Progenitor cell of endocrine pancreas (in vitro differentiated cells): ENCODE results near the gene MAP2K1. TPM values are rescaled to one million over a fixed set of nuclear protein-coding genes. Genes with fewer than 3 reads are reported as not detected.
A peak's percentile ranks its signal among the peaks of the same experiment; 100 is the strongest.

Source experiments
- DNase-seq: peaks from one replicate; pipeline ENCODE4 v3.0.0; 2021; ENCODE audit warnings: low spot score; ENCODE audit not compliant: unreplicated experiment
- H3K27ac Mint-ChIP-seq: 2 replicates; pipeline ENCODE4 v1.8.0; 2021; ENCODE audit warnings: mild to moderate bottlenecking, moderate library complexity, mixed read lengths
- H3K27me3 Mint-ChIP-seq: 2 replicates; pipeline ENCODE4 v1.8.0; 2021; ENCODE audit warnings: mixed read lengths
- H3K36me3 Mint-ChIP-seq: 2 replicates; pipeline ENCODE4 v1.8.0; 2022; ENCODE audit warnings: mixed read lengths; ENCODE audit not compliant: insufficient read depth
- H3K4me1 Mint-ChIP-seq: 2 replicates; pipeline ENCODE4 v1.8.0; 2021; ENCODE audit warnings: low read depth, mixed read lengths
- H3K4me3 Mint-ChIP-seq: 2 replicates; pipeline ENCODE4 v1.8.0; 2021; ENCODE audit warnings: low read depth, mild to moderate bottlenecking, moderate library complexity, mixed read lengths
- H3K9me3 Mint-ChIP-seq: 2 replicates; pipeline ENCODE4 v1.8.0; 2021; ENCODE audit warnings: low read depth, mixed read lengths
- CTCF ChIP-seq: fragments of 200-600 bp; sonication (generic); IDR thresholded peaks from one replicate; pipeline ENCODE4 v1.5.0; 2021; ENCODE audit warnings: antibody characterized with exemption, mild to moderate bottlenecking; ENCODE audit not compliant: unreplicated experiment
- total RNA-seq: library from RNA; stranded (reverse); gene quantifications from 2 replicates; pipeline ENCODE4 v1.2.1, GENCODE V29; 2021

MAP2K1 gene
- total RNA-seq, 1 donor from 2014 or later, result 28.6 TPM

GRCh38 chr15:66387163-66388042 is 691 bp downstream of the MAP2K1 start:
- H3K27ac Mint-ChIP-seq, result peak overlapping the region; percentile 96
- DNase-seq, result peak; percentile 24
- peak; percentile 52 for TF ChIP-seq CTCF
- no peaks in the 10 kb centered on the region for H3K9me3 Mint-ChIP-seq
- peak overlapping the region; percentile 86 for H3K4me3 Mint-ChIP-seq
- peaks cover 1% of the 10 kb centered on the region for H3K36me3 Mint-ChIP-seq
- H3K27me3 Mint-ChIP-seq, result no peaks in the 10 kb centered on the region
- H3K4me1 Mint-ChIP-seq, result peaks cover 10% of the 10 kb centered on the region

GRCh38 chr15:66388043-66388363 is 1.3 kb downstream of the MAP2K1 start:
- TF ChIP-seq CTCF, result no peak
- no peaks in the 10 kb centered on the region for H3K27me3 Mint-ChIP-seq
- no peaks in the 10 kb centered on the region for H3K9me3 Mint-ChIP-seq
- no peak for DNase-seq
- peaks cover 1% of the 10 kb centered on the region for H3K36me3 Mint-ChIP-seq
- peaks cover 10% of the 10 kb centered on the region for H3K4me1 Mint-ChIP-seq
- H3K27ac Mint-ChIP-seq, result peak overlapping the region; percentile 96
- H3K4me3 Mint-ChIP-seq, result peak overlapping the region; percentile 85

GRCh38 chr15:66388576-66388975 is 1.9 kb downstream of the MAP2K1 start:
- Mint-ChIP-seq H3K9me3 (no peaks in the 10 kb centered on the region), H3K4me1 (peaks cover 10% of the 10 kb centered on the region), H3K27ac (no peak overlapping the region), H3K27me3 (no peaks in the 10 kb centered on the region), H3K4me3 (peak overlapping the region; percentile 33), H3K36me3 (peaks cover 1% of the 10 kb centered on the region)
- DNase-seq, result no peak
- TF ChIP-seq CTCF, result no peak

GRCh38 chr15:66389098-66389858 is 2.6 kb downstream of the MAP2K1 start:
- Mint-ChIP-seq H3K36me3 (peaks cover 1% of the 10 kb centered on the region), H3K4me3 (peak overlapping the region; percentile 33), H3K4me1 (peaks cover 10% of the 10 kb centered on the region), H3K9me3 (no peaks in the 10 kb centered on the region), H3K27ac (no peak overlapping the region), H3K27me3 (no peaks in the 10 kb centered on the region)
- no peak for TF ChIP-seq CTCF
- no peak for DNase-seq

GRCh38 chr15:66389859-66390381 is 3.2 kb downstream of the MAP2K1 start:
- Mint-ChIP-seq H3K4me1 (peaks cover 10% of the 10 kb centered on the region), H3K4me3 (peak overlapping the region; percentile 29), H3K27me3 (no peaks in the 10 kb centered on the region), H3K9me3 (no peaks in the 10 kb centered on the region), H3K36me3 (peaks cover 1% of the 10 kb centered on the region), H3K27ac (no peak overlapping the region)
- no peak for TF ChIP-seq CTCF
- no peak for DNase-seq
